Osteocyte (in vitro differentiated cells): ENCODE results near the gene NUDT2. TPM values are rescaled to one million over a fixed set of nuclear protein-coding genes. Genes with fewer than 3 reads are reported as not detected.
A peak's percentile ranks its signal among the peaks of the same experiment; 100 is the strongest.
"Not testable (repeated sequence)": the region's sequence is repeated elsewhere in the genome, so short reads cannot be mapped to it uniquely, and the experiment has no call there.

Experiments used
- DNase-seq: peaks from one replicate; pipeline ENCODE4 v3.0.0; 2021; ENCODE audit warnings: mixed read lengths; ENCODE audit not compliant: unreplicated experiment; ENCODE audit errors: extremely low spot score
- H3K27ac Mint-ChIP-seq: one replicate; pipeline ENCODE4 v1.8.0; 2021; ENCODE audit warnings: mild to moderate bottlenecking, mixed read lengths; ENCODE audit not compliant: unreplicated experiment
- H3K27me3 Mint-ChIP-seq: one replicate; pipeline ENCODE4 v1.8.0; 2021; ENCODE audit warnings: mixed read lengths; ENCODE audit not compliant: unreplicated experiment
- H3K36me3 Mint-ChIP-seq: one replicate; pipeline ENCODE4 v1.8.0; 2021; ENCODE audit warnings: mixed read lengths; ENCODE audit not compliant: unreplicated experiment
- H3K4me1 Mint-ChIP-seq: one replicate; pipeline ENCODE4 v1.8.0; 2021; ENCODE audit warnings: mixed read lengths; ENCODE audit not compliant: unreplicated experiment
- H3K4me3 Mint-ChIP-seq: one replicate; pipeline ENCODE4 v1.8.0; 2021; ENCODE audit warnings: mild to moderate bottlenecking, moderate library complexity, mixed read lengths; ENCODE audit not compliant: unreplicated experiment
- H3K9me3 Mint-ChIP-seq: one replicate; pipeline ENCODE4 v1.8.0; 2021; ENCODE audit warnings: mixed read lengths; ENCODE audit not compliant: unreplicated experiment
- CTCF ChIP-seq: fragments of 200-600 bp; sonication (generic); IDR thresholded peaks from 2 replicates; pipeline ENCODE4 v1.5.0; 2021; ENCODE audit warnings: antibody characterized with exemption, mild to moderate bottlenecking, moderate library complexity
- total RNA-seq: library from RNA; stranded (reverse); gene quantifications from 2 replicates; pipeline ENCODE4 v1.2.1, GENCODE V29; 2021

NUDT2 gene
- total RNA-seq, 1 donor from 2014 or later = 24.1 TPM

GRCh38 chr9:34335376-34335775 lies 6.0 kb downstream of the NUDT2 start:
- Mint-ChIP-seq H3K27ac (no peak overlapping the region), H3K4me3 (no peak overlapping the region), H3K4me1 (peaks cover 5% of the 10 kb centered on the region), H3K36me3 (peaks cover 8% of the 10 kb centered on the region), H3K9me3 (no peaks in the 10 kb centered on the region), H3K27me3 (no peaks in the 10 kb centered on the region)
- TF ChIP-seq CTCF = no peak
- no peak for DNase-seq

GRCh38 chr9:34337403-34337802 lies 8.0 kb downstream of the NUDT2 start:
- TF ChIP-seq CTCF = peak; percentile 17
- DNase-seq = no peak
- H3K27ac Mint-ChIP-seq = no peak overlapping the region
- H3K9me3 Mint-ChIP-seq = no peaks in the 10 kb centered on the region
- peaks cover 15% of the 10 kb centered on the region for H3K36me3 Mint-ChIP-seq
- no peaks in the 10 kb centered on the region for H3K4me1 Mint-ChIP-seq
- H3K4me3 Mint-ChIP-seq = no peak overlapping the region
- no peaks in the 10 kb centered on the region for H3K27me3 Mint-ChIP-seq

- not testable (repeated sequence) for H3K27ac Mint-ChIP-seq, H3K9me3 Mint-ChIP-seq, H3K27me3 Mint-ChIP-seq, H3K4me1 Mint-ChIP-seq, DNase-seq, H3K4me3 Mint-ChIP-seq
- peaks cover 15% of the 10 kb centered on the region for H3K36me3 Mint-ChIP-seq
These were observed 8.7 kb downstream of the NUDT2 start for GRCh38 chr9:34338079-34338478.

- H3K4me1 Mint-ChIP-seq = no peaks in the 10 kb centered on the region
- H3K9me3 Mint-ChIP-seq = no peaks in the 10 kb centered on the region
- no peak overlapping the region for H3K27ac Mint-ChIP-seq
- no peak for TF ChIP-seq CTCF
- H3K36me3 Mint-ChIP-seq = peaks cover 21% of the 10 kb centered on the region
- DNase-seq = no peak
- no peak overlapping the region for H3K4me3 Mint-ChIP-seq
- no peaks in the 10 kb centered on the region for H3K27me3 Mint-ChIP-seq
These were observed 9.5 kb downstream of the NUDT2 start for GRCh38 chr9:34338665-34339385.

GRCh38 chr9:34341659-34342295 lies 12.4 kb downstream of the NUDT2 start:
- H3K9me3 Mint-ChIP-seq = no peaks in the 10 kb centered on the region
- H3K27me3 Mint-ChIP-seq = no peaks in the 10 kb centered on the region
- peaks cover 7% of the 10 kb centered on the region for H3K4me1 Mint-ChIP-seq
- no peak overlapping the region for H3K27ac Mint-ChIP-seq
- H3K36me3 Mint-ChIP-seq = peaks cover 21% of the 10 kb centered on the region
- TF ChIP-seq CTCF = no peak
- no peak for DNase-seq
- no peak overlapping the region for H3K4me3 Mint-ChIP-seq
